H9 (cell line): ENCODE results near the gene CAB39. TPM values are rescaled to one million over a fixed set of nuclear protein-coding genes. Genes with fewer than 3 reads are reported as not detected.

ENCODE experiments used
- DNase-seq: peaks from one replicate; pipeline ENCODE4 v3.0.0-alpha.2; 2017
- H2AFZ ChIP-seq: one replicate; pipeline ENCODE4 v1.6.1; 2013; ENCODE audit warnings: mild to moderate bottlenecking, low read length, control low read depth, moderate library complexity
- H2AK5ac ChIP-seq: 2 replicates; pipeline ENCODE4 v1.6.1; 2013; ENCODE audit warnings: low read length, control low read depth, mixed read lengths; ENCODE audit not compliant: insufficient read length
- H2BK120ac ChIP-seq: one replicate; pipeline ENCODE4 v1.6.1; 2013; ENCODE audit warnings: low read depth, mild to moderate bottlenecking, low read length, control low read depth, inconsistent platforms; ENCODE audit not compliant: poor library complexity, severe bottlenecking
- H2BK12ac ChIP-seq: 2 replicates; pipeline ENCODE4 v1.6.1; 2013; ENCODE audit warnings: low read length, control low read depth, mixed read lengths, low read depth; ENCODE audit not compliant: insufficient read length
- H2BK15ac ChIP-seq: 2 replicates; pipeline ENCODE4 v1.6.1; 2013; ENCODE audit warnings: low read depth, low read length, control low read depth
- H2BK20ac ChIP-seq: one replicate; pipeline ENCODE4 v1.6.1; 2013; ENCODE audit warnings: low read depth, mild to moderate bottlenecking, low read length, control low read depth, inconsistent platforms; ENCODE audit not compliant: poor library complexity, severe bottlenecking
- H2BK5ac ChIP-seq: 2 replicates; pipeline ENCODE4 v1.6.1; 2013; ENCODE audit warnings: low read length, control low read depth, mixed read lengths; ENCODE audit not compliant: insufficient read length
- H3K14ac ChIP-seq: 2 replicates; pipeline ENCODE4 v1.6.1; 2013; ENCODE audit warnings: low read length, control low read depth; ENCODE audit not compliant: insufficient read depth
- H3K18ac ChIP-seq: 2 replicates; pipeline ENCODE4 v1.6.1; 2013; ENCODE audit warnings: low read depth, mild to moderate bottlenecking, mixed read lengths, low read length, control low read depth; ENCODE audit not compliant: insufficient read length
- H3K23ac ChIP-seq: 2 replicates; pipeline ENCODE4 v1.6.1; 2013; ENCODE audit warnings: low read length, control low read depth, mixed read lengths, low read depth; ENCODE audit not compliant: insufficient read length
- H3K23me2 ChIP-seq: 2 replicates; pipeline ENCODE4 v1.6.1; 2013; ENCODE audit warnings: low read depth, mild to moderate bottlenecking, mixed read lengths, low read length, control low read depth; ENCODE audit not compliant: insufficient read length, poor library complexity, severe bottlenecking
- H3K27ac ChIP-seq: 2 replicates; pipeline ENCODE4 v1.5.1; 2013; ENCODE audit warnings: low read length, control low read depth, mixed read lengths, low read depth; ENCODE audit not compliant: insufficient read length
- H3K27me3 ChIP-seq: 2 replicates; pipeline ENCODE4 v1.6.1; 2013; ENCODE audit warnings: low read length, control low read depth, inconsistent platforms; ENCODE audit not compliant: insufficient read depth
- H3K4ac ChIP-seq: 2 replicates; pipeline ENCODE4 v1.6.1; 2013; ENCODE audit warnings: low read depth, mild to moderate bottlenecking, control low read depth, inconsistent platforms, low read length, moderate library complexity
- H3K4me1 ChIP-seq: 2 replicates; pipeline ENCODE4 v1.6.1; 2013; ENCODE audit warnings: low read length, control low read depth, inconsistent platforms; ENCODE audit not compliant: insufficient read depth
- H3K4me2 ChIP-seq: 2 replicates; pipeline ENCODE4 v1.6.1; 2013; ENCODE audit warnings: low read length, control low read depth, mixed read lengths; ENCODE audit not compliant: insufficient read length, insufficient read depth
- H3K56ac ChIP-seq: 2 replicates; pipeline ENCODE4 v1.6.1; 2013; ENCODE audit warnings: low read depth, mild to moderate bottlenecking, mixed read lengths, low read length, control low read depth; ENCODE audit not compliant: insufficient read length
- H3K79me1 ChIP-seq: 2 replicates; pipeline ENCODE4 v1.6.1; 2013; ENCODE audit warnings: low read depth, mild to moderate bottlenecking, moderate library complexity, low read length, control low read depth, inconsistent platforms; ENCODE audit not compliant: insufficient read depth, poor library complexity, severe bottlenecking
- H3K79me2 ChIP-seq: 2 replicates; pipeline ENCODE4 v1.6.1; 2013; ENCODE audit warnings: low read length, control low read depth, inconsistent platforms; ENCODE audit not compliant: insufficient read depth
- H3K9ac ChIP-seq: 2 replicates; pipeline ENCODE4 v1.6.1; 2013; ENCODE audit warnings: low read length, control low read depth, mixed read lengths; ENCODE audit not compliant: insufficient read length; ENCODE audit errors: extremely low read depth
- H3K9me3 ChIP-seq: one replicate; pipeline ENCODE4 v1.6.1; 2013; ENCODE audit warnings: low read depth, low read length, inconsistent platforms; ENCODE audit not compliant: control insufficient read depth
- H3T11ph ChIP-seq: one replicate; pipeline ENCODE4 v1.6.1; 2013; ENCODE audit warnings: mild to moderate bottlenecking, low read length, control low read depth, inconsistent platforms
- H4K20me1 ChIP-seq: one replicate; pipeline ENCODE4 v1.6.1; 2013; ENCODE audit not compliant: control insufficient read depth, insufficient read length, insufficient read depth
- H4K5ac ChIP-seq: 2 replicates; pipeline ENCODE4 v1.6.1; 2013; ENCODE audit warnings: low read depth, mild to moderate bottlenecking, mixed read lengths, low read length, control low read depth; ENCODE audit not compliant: insufficient read length
- H4K8ac ChIP-seq: replicated peaks from 2 replicates; pipeline ENCODE4 v1.6.1; 2013; ENCODE audit warnings: low read length, control low read depth, mixed read lengths, low read depth; ENCODE audit not compliant: insufficient read length
- H4K91ac ChIP-seq: 2 replicates; pipeline ENCODE4 v1.6.1; 2013; ENCODE audit warnings: low read depth, mild to moderate bottlenecking, moderate library complexity, mixed read lengths, low read length, control low read depth; ENCODE audit not compliant: insufficient read length
- H3K27ac Mint-ChIP-seq, 3 experiments: 2 replicates in 2 of 3; 3 replicates in 1 of 3; pipeline ENCODE4 v1.8.0; 2020 to 2021; ENCODE audit warnings: mixed read lengths in 3 of 3, mild to moderate bottlenecking in 1 of 3, moderate library complexity in 1 of 3
- H3K27me3 Mint-ChIP-seq: 2 replicates; pipeline ENCODE4 v1.8.0; 2021; ENCODE audit warnings: low read depth, mild to moderate bottlenecking, moderate library complexity, mixed read lengths
- H3K36me3 Mint-ChIP-seq, 3 experiments: 2 replicates in 2 of 3; 3 replicates in 1 of 3; pipeline ENCODE4 v1.8.0; 2020 to 2021; ENCODE audit warnings: low read depth in 3 of 3, mixed read lengths in 3 of 3; ENCODE audit not compliant: insufficient read depth in 1 of 3
- H3K4me1 Mint-ChIP-seq, 2 experiments: 2 replicates each; pipeline ENCODE4 v1.8.0; 2020; ENCODE audit warnings: mixed read lengths in 2 of 2
- H3K4me3 Mint-ChIP-seq, 2 experiments: 2 replicates in 1 of 2; 3 replicates in 1 of 2; pipeline ENCODE4 v1.8.0; 2020 to 2021; ENCODE audit warnings: mild to moderate bottlenecking in 2 of 2, mixed read lengths in 2 of 2, moderate library complexity in 1 of 2
- H3K9me3 Mint-ChIP-seq, 2 experiments: 2 replicates in 1 of 2; 3 replicates in 1 of 2; pipeline ENCODE4 v1.8.0; 2020; ENCODE audit warnings: mild to moderate bottlenecking in 2 of 2, mixed read lengths in 2 of 2, moderate library complexity in 1 of 2
- CTCF ChIP-seq: fragments of 200-600 bp; sonication (generic); conservative IDR thresholded peaks from 3 replicates; pipeline ENCODE4 v1.8.0; 2021; ENCODE audit warnings: antibody characterized with exemption, mild to moderate bottlenecking
- WGBS: extraction: QIAGEN DNeasy Blood & Tissue Kit; methylation state at CpG from one replicate; pipeline ENCODE4 v1.1.7; 2013; ENCODE audit warnings: missing lambda C conversion rate, low lambda C conversion rate, mixed read lengths; ENCODE audit not compliant: insufficient read length; ENCODE audit errors: extremely low coverage; 5-methylcytosine and 5-hydroxymethylcytosine counted together
- total RNA-seq: library from RNA; stranded (reverse); gene quantifications from 2 replicates; pipeline ENCODE4 v1.2.1, GENCODE V29; 2021

Gene CAB39
- total RNA-seq, 1 experiment from 2014 or later = 42.7 TPM

- Mint-ChIP-seq H3K4me3 (no peak overlapping the region), H3K4me1 (no peaks in the 10 kb centered on the region), H3K27me3 (no peaks in the 10 kb centered on the region; the same call in 1 of the 2 replicates), H3K27ac (no peak overlapping the region), H3K9me3 (no peaks in the 10 kb centered on the region), H3K36me3 (peaks cover 15 to 40% (median 39%) of the 10 kb centered on the region in 3 experiments)
- H4K20me1 ChIP-seq = no peaks in the 10 kb centered on the region
- H3K23ac ChIP-seq = no peak overlapping the region
- DNase-seq = no peak
- no peak for TF ChIP-seq CTCF
- H2AK5ac ChIP-seq = no peak overlapping the region
- no peaks in the 10 kb centered on the region for H3K23me2 ChIP-seq
- H3K4me1 ChIP-seq = no peaks in the 10 kb centered on the region
- H2BK20ac ChIP-seq = no peak overlapping the region
- no peaks in the 10 kb centered on the region for H3K27me3 ChIP-seq
- H3K14ac ChIP-seq = no peak overlapping the region
- H2AFZ ChIP-seq = no peak overlapping the region
- no peak overlapping the region for H3K56ac ChIP-seq
- no peaks in the 10 kb centered on the region for H3K9me3 ChIP-seq
- no peak overlapping the region for H3T11ph ChIP-seq
- H2BK120ac ChIP-seq = no peak overlapping the region
- H3K4ac ChIP-seq = no peak overlapping the region
- no peaks in the 10 kb centered on the region for H3K79me1 ChIP-seq
- H3K27ac ChIP-seq = no peak overlapping the region
- no peak overlapping the region for H4K8ac ChIP-seq
- H2BK5ac ChIP-seq = no peak overlapping the region
- H3K9ac ChIP-seq = no peak overlapping the region
- no CpG with 5 or more reads among the region's 3 CpGs for WGBS
- H2BK12ac ChIP-seq = no peak overlapping the region
- no peak overlapping the region for H3K4me2 ChIP-seq
- H3K18ac ChIP-seq = no peak overlapping the region
- H4K5ac ChIP-seq = no peak overlapping the region
- H3K79me2 ChIP-seq = no peaks in the 10 kb centered on the region
- no peak overlapping the region for H4K91ac ChIP-seq
- H2BK15ac ChIP-seq = no peak overlapping the region
Measured at GRCh38 chr2:230815088-230815487, 102.4 kb downstream of the CAB39 start.
